Embryonic facial prominence (tissue), 1 donor: ENCODE data around the gene SURF2.

Experiments used
- DNase-seq: peaks from one replicate; pipeline ENCODE4 v3.0.0-alpha.2; 2016; ENCODE audit errors: extremely low spot score

Gene SURF2

DNA sequence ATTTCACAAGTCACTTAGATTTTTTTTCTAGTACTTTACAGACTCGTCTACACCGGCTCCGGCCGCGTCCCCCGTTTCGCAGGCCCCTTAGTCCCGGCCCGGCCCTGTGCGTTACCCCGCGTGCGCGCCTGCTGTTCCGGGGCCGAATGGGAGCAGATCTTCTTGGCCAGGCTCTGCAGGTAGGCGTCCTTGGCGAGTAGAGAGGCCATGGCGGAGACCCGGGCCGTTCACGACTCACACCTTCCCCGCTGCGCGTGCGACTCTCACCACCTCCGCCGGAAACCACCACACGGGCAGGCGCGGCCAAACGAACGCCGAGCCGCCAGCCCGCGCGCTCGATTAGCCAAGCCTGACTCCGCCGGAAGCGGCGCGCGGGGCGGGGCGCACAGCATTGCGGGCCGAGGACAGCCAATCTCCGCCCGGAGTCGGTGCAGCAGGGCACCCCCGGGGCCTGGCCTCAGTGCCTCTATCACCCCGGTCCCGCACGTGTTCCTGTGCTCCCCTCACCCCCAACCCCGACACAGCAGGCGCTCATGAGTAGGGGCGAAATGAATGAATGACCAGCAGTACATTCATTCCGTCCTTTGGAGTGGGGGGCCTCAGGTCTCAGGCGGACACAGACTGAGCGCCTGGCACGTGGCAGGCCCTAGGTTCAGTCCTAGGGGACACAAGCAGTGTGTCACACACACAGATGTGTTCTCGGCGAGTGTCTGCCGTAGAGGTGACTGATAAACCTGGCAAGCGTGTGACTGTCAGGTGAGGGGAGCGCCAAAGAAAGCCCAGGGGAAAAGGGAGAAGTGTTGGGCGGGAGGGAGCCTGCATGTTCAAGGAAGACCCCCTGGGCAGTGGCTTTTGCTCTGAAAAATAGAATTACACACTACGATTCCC, 20.2 kb upstream of the SURF2 start, which contains the start of gene SURF6:
TSS of gene SURF6 (minus strand) at position 265 of the 888 bp plus-strand sequence. CDS start at position 209, 56 bp downstream.
- peak; percentile 78 for DNase-seq

DNA sequence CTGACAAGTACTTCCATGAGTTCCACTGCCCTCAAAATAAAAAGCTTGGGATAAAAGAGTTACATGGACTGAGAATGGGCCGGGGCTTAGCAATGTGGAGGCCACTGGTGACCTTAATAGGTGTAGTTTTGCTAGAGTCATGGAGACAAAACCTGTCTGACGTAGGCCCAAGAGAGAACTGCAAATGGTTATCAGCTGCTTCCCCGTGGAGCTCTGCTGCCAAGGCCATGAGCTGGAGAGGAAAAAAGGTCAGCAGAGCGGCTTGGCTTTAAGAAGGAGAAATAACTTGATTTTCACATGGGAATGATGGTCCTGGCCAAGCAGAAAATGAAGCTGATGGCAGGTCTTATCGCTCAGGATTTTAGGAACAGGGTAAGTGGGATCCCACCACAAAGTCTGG, 16.7 kb upstream of the SURF2 start:
- no peak for DNase-seq

DNA sequence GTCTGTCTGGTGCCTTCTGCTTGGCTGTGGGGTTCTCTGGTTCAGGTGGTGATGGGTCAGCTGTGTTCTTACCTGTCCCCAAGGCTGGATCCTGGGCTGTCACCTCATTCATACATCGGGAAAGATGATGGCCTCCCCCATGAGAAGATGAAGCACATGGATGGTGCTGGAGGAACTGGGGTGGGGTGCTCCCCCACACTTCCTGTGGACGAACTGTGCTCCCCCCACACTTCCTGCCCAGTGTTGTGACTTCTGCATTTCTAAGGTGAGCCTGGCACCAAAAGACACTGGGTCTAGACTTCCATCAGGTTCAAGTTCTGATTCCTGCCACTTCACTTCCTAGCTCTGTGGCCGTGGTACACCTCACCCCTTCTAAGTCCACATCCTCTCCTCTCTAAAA, 16.1 kb upstream of the SURF2 start:
- DNase-seq: no peak

DNA sequence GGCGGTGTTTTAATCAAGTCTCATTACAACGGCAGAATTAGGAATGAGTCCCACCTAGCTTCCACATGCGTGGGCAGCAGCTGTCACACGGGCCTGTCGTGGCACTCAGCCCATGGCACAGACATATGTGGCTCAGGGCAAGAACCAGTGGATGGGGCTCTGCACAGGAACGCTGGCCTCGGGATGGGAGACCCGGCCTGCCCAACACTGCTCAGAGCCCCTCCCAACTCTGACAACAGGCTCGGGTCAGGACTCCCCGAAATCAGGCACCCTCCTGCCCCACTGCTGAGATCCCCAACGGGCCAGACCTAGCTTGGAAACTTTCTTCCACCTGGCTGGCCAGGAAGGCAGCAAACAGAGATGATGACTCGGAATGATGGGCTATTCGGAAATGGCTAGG, 15.4 kb upstream of the SURF2 start:
- no peak for DNase-seq

DNA sequence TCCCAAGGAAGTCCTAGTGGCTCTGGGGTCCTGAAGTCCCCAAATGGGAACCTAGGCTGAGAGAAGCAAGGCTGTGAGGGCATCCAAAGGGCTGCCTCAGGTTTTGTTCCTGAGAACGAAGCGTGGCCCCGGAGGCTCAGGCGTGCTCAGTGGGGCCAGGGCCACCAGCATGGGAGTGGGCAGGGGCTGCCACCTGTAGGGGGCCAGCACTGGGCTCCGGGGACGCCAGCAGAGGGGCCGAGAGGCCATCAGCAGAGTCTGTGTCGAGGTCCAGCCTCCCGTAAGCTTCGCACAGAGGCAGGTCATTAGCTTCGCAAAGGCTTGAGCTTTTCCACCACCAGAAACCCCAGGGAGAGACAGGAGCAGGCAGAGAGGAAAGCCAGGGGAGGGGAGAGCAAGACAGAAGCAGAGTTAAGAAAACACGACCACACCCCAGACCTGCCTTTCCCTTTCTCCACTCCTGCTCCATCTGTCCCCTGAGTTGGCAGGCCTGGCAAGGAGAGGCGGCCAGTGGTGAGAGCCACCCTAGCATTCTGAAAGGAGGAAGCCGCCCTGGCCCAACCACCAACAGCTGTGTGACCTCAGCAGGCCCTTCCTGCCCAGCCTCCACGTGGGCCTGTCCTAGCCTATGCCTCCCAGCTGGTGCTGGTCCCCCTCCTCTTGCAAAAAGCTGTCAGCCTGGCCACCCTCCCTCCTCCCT, 14.8 kb upstream of the SURF2 start:
- no peak for DNase-seq

DNA sequence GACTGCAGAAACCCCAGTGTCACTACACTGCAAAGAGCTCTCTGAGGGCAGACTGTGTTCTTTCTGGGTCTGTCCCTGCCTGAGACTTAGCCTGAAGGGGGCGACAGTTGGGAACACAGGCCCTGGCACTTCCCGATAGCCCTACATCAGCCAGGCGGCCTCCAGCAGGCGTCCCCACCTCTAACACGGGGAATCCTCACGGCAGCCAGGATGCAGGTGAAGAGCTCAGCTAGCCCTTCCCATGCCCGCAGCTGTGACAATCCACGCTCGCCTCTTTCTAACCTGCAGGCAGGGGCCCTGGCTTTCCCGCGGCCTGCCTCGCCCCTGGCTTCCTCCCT, 14.3 kb upstream of the SURF2 start:
- DNase-seq: no peak

DNA sequence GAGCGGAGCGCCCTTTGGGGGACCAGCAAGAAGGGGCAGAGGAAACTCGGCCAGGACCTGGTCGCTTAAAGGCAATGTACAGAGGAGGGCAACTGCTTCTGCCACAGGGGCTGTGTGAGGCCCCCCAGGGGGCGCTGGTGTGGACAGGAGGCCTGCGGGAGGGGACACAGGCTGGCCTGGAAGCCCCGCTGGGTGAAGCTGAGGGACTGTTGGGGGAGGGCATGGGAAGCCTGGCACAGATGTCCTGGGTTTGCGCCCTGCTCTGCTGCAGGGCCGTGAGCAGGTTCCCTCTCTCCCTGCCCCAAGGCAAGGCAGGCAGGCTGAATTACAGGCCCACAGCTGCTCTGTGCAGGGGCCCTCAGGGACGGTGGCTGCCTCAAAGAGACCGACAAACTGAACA, 13.8 kb upstream of the SURF2 start:
- DNase-seq: no peak

DNA sequence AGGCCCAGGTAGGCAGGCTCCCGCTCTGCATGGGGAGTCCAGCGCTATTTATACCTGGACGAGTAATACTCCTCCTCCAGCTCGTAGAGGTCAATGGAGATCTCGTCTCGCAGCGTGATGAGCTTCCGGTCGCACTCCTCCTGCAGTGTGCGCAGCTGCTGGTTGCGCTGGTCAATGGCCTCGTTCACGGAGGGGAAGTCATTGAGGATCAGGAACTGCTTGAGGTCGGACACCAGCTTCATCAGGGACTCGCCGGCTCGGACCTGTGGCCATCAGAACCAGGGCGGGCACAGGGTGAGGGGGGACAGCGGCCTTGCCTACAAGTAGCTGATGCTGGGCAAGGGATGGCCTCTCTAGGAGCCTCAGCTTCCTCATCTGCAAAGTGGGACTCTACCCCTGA, 12.3 kb upstream of the SURF2 start:
- no peak for DNase-seq

DNA sequence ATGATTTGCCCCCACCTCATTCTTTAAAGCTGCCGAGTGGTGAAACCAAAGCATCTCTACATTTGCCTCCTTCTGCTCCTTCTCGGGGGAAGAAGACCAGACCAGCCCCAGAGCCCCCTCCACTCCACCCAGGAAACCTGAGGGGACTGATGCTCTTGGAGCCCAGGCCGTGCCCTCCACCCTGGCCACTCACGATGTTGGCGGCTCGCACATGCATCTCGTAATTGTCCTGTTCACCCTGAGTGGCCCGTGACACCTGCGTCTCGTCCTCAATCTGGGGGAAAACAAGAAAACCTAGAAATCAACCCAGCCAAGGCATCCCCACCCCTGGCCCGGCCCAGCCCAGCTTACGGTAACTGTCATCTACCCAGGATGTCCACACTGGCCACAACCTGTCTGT, 11.4 kb upstream of the SURF2 start:
- no peak for DNase-seq

DNA sequence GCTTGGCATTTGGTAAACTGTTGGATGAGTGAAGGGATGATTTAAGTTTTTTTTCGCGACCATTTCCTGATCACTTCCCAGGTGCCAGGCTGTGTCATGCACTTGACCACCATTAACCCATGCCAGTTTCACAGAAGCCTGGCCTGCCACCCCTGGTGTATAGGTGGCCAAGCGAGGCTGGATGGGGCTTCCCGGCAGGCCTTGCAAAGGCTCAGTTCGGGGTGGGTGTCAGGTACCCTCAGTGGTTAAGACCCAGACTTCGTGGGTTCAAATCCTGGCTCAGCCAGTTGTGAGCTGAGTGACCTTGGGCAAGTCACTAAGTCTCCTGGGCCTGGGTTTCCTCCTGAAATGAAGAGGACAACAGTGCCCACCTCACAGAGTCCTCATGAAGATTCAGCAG, 10.8 kb upstream of the SURF2 start:
- DNase-seq: no peak

DNA sequence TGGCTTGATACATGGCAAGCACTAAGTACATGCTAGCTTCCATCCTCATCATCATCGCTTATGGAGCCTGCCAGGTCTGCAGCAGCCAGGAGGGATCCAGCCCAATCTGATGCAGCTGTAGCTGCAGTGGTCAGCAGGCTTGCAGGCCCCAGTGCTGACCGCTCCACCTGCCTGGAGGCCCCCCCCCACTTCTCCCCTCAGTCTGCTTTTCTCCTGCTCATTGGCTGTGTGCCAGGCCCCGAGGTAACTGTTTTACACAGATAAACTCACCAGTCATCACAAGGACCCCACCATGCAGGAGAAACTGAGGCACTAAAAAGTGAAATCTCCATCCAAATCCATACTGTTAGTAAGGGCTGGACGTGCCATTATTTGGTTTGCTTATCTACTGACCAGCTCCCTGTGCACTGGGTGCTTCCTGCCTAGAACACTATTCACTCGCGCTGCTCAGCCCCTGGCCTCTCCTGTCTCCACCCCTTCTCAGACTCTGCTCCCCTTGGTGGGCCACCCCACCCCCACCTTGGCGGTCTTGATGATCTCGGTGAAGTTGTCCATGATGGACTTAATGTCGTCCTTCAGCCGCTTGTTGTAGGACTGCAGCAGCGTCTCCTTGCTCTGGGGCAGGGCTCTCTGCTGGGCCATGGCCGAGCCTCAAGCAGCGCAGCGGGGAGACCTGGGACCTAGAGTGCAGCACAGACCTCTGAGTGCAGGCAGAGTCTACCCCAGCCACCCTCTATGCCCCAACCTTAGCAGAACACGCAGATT, 10.1 kb upstream of the SURF2 start:
- no peak for DNase-seq

DNA sequence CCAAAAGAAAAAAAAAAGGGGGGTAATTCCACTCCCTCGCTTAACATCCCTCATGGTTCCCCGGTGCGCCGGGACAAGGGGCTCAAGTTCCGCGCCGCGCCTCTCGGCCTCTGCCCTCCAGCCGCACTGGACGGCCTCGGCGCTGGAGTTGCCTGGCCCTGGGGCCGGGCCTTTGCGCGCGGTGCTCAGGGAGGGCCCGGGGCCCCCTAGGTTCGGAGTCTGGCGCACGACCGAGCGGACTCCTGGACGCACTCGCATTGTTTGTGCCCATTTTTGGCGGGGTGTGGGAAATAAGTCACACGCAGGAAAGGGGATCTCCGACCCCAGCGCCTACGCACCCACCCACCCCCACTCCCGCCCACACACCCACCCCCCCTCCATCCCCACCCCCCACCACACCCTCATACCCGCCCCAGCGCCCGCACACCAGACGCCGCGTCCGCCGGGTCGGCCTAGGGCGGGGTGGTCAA, 8.8 kb upstream of the SURF2 start:
- DNase-seq: no peak

DNA sequence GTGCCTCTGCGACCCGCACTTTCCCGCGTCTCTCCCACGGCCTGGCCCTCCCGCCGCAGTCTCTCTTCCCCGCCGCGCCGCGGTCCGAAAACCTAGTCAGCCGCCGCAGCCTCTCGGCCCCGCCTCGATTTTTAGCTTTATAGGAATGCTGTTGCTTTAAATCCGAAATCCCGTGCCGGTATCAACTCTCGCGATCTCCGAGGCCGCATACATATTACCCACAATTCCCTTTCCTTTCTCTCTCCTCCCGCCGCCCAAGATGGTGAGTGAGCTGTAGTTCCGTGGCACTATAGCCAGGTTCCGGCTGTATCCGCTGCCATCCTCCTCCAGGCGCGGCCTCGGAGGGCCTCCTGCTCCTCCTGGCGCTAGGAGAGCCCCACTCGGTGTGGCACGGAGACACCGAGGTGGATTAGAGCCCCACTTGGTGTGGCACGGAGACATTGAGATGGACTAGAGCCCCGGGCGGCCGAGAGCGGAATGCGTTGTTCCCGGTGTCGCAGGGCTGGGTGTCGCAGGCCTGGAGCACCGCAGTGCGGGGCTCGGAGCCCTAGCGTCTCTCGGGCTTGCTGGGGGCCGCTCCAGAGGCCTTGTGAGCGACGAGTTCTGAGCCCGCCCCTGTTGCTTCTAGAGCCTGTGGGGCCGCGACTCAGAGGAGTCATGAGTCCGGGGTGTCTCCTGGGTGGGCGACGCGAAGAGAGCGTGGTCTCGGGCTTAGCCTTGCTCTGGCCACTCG, 8.2 kb upstream of the SURF2 start, which contains the start of the genes MED22 and RPL7A:
TSS of gene MED22 (minus strand) at position 147 of the 733 bp plus-strand sequence. CDS start 1,469 bp downstream, outside the sequence.
TSS of gene RPL7A (plus strand) at position 234 of the 733 bp plus-strand sequence. CDS start at position 260, 26 bp downstream.
- DNase-seq: peak; percentile 95

DNA sequence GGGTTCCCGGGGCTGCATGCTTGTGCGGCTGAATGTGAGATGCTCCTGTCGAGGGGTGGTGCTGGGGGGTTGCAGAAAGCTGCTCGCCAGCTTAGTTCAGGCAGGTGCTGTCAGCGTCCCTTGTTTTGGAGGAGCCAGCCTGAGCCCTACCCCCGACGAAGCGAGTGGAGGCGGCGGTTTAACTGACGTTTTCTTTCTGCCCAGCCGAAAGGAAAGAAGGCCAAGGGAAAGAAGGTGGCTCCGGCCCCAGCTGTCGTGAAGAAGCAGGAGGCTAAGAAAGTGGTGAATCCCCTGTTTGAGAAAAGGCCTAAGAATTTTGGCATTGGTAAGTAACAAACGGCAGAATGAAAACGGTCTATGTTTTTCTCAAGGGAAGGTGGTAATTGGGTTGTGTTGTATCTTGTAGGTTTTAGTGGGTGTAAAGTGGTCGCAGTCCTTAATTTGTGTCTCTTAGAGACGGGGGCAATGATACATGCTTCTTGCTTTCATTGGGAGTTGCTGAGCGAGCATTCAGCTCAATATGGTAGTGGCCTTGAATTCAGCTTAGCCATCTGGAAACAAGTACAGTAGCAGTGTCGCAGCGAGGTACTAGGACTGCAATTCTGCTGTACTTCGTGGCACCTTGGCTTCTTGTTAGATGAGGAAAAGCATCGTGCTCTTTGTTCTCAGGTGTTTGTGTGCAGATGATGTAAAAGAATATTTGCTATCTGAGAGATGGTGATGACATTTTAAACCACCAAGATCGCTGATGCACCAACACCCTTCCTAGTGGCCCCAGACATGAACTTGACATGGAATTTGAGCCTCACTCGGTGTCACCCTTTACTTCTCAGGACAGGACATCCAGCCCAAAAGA, 7.4 kb upstream of the SURF2 start:
- no peak for DNase-seq

DNA sequence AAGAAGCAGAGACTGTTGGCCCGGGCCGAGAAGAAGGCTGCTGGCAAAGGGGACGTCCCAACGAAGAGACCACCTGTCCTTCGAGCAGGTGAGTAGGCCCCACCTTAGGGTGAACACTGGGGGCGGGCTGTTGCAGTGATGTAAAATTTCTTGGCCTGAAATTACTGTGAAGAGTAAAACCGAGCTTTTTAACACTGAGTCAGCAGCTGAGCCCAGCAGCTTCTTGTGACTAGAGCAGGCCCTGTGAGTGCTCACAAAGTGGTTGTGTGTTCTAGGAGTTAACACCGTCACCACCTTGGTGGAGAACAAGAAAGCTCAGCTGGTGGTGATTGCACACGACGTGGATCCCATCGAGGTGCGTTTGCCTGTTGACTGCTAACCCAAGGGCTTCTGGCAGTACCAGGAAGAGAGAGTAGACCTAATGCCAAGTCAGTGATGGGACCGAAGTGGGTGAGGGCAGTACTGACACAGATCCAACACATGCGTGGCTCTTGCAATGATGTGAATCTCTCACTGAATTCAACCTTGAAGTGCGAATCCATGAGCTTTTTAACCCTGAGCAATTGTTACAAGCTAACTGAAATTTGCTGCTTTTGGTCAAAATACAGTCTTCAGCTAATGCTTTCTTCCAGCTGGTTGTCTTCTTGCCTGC, 6.3 kb upstream of the SURF2 start:
- DNase-seq: no peak

DNA sequence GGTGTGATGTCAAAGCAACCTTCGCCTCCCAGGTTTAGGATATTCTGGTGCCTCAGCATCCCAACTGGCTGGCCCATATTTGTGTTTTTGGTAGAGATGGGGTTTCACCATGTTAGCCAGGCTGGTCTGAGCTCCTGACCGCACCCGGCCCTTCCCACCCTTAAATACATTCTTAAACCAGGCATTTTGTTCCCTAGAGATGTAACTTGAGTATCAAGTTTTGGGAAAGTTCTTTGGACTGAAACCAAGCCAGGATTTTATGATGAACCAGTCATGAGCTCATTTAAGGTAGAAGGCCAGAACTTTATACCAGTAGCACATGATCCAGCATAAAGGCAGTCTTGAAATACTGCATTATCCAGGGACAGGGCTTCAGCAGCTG, 4.8 kb upstream of the SURF2 start:
- no peak for DNase-seq

DNA sequence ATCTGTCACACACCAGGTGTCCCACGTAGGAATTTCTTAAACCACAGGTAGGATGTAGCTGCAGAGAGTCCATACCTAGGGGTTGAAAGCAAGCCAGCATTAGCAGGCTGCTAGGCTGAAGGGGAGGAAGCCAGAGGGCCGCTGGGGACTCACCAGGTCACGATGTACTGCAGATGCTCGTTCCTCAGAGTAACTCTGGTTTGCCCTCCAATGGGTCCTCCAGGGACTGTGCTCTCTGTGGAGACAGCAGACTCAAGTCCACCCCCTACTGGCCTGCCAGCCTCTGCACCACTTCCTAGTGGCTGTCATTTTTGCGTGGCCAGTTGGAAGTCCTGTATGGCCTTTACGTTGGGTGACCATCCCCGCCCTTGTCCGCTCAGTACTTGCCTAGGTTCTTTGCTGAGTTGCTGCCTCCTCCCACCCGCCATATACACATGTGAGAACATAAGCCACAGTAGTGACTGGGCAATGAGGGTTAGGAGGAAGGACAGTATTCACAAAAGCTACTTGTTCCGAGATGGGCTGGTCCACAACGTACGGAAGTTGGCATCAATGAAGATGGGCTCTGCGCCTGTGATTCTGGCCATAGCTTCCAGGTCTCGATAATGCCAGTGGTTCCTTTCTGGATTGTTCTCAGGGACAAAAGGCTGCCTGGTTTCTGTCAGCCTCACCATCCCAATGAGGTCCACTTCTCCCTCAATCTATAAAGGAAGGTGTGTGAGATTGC, 4.3 kb upstream of the SURF2 start:
- DNase-seq: no peak

DNA sequence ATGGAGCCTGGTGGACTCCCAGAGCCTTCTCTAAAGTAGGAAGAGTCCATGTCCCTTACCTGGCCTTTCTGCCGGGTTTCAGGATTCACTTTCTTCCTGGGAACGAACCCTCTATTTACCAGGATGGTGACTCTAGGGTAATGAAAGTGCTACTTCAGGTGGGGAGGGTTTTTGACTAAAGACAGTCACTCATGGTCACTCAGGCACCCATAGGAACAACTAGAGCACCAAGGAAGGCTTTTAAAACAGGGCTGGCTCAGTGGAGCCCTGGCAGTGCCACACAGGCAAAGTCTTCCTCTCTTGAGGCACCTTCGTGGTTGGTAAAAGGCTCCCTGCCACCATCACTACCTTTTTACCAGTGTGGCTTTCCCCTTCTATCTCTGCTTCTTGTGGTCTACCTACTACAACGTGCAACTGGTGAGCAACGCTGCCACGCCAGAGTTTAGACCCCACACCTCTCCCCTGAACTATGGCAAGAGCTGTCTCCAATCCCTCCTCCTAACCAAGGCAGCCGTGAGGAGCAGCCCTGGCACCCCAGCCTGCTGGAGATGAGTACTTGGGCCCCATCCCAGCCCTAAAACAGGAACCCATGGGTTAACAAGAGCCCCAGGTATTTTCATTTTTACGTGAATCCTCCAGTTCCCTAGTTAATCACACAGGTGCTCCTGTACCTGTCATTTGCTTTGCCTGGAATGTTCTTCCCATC, 3.6 kb upstream of the SURF2 start:
- DNase-seq: no peak

DNA sequence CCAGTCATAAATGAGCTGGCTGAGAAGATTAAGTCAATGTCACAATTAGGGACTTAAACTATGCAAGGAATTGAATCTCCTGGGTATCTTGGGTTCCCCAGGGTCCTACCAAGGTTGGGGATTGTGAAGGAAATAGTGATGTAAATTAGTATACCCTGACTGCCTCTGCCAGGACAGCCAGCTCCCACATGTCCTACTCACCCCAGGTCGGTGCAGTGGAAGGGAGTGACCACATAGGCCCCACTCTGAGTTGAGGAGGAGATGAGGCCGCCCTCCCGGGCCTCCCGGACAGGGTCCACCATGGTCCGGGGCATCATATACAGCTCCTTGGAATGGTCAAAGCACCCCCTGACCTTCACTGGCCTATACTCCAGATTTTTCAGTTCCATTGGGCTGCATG, 2.8 kb upstream of the SURF2 start:
- no peak for DNase-seq
